ENCODE data around the gene RGS3.

Gene RGS3

DNA sequence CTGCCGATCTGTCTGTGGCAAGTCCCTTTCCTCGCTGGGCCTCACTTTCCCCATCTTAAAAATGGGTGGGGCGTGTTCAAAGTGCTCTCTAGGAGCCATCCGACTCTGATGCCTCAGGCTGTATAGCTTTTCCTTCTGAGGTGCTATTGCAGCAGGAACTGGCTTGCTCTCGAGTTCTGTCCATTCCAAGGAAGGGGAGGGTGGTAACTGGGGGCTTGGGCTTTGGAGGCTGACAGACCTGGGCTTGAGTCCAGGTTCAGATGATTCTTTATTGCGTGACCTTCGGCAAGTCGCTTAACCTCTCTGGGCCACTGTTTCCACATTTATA is 139.5 kb downstream of the RGS3 start:
- no peak for DNase-seq (ENCODE audit: low read depth)
- no peak for TF ChIP-seq CTCF (IDR thresholded peaks at IDR 0.05; ENCODE audit: low read depth, low read length, missing control alignments)
- no peak overlapping the region for H3K4me3 ChIP-seq (ENCODE audit: low read depth, low read length)

- no peak for DNase-seq (ENCODE audit: low read depth)
- no peak for TF ChIP-seq CTCF (IDR thresholded peaks at IDR 0.05; ENCODE audit: low read depth, low read length, missing control alignments)
Measured at GRCh38 chr9:113603773-113604172, 140.2 kb downstream of the RGS3 start.

GRCh38 chr9:113604393-113604792 is 140.9 kb downstream of the RGS3 start:
- no peak for TF ChIP-seq CTCF (IDR thresholded peaks at IDR 0.05; ENCODE audit: low read depth, low read length, missing control alignments)
- no peak overlapping the region for H3K4me3 ChIP-seq (ENCODE audit: low read depth, low read length)
- DNase-seq (ENCODE audit: low read depth) = no peak

More at GRCh38 chr9:113603773-113604172, 140.2 kb downstream of the RGS3 start:
- no peak overlapping the region for H3K4me3 ChIP-seq (ENCODE audit: low read depth, low read length)

DNA sequence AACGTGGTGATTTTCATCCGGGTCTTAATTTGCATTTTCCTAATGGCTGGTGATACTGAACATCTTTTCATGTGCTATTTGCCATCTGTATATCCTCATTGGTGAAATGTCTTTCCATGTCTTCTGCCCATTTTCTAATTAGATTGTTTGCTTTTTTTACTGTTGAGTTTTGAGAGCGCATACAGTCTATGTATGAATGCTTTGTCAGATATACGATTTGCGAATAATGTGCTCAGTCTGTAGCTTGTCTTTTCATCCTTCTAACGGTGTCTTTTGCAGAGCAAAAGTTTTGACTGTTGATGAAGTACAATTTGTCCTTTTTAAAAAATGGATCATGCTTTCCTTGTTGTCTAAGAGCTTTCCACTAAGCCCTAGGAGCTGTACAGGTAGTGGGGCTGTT is 143.0 kb downstream of the RGS3 start:
- TF ChIP-seq CTCF (IDR thresholded peaks at IDR 0.05; ENCODE audit: low read depth, low read length, missing control alignments) = no peak
- no peak for DNase-seq (ENCODE audit: low read depth)

GRCh38 chr9:113608082-113608685 is 144.7 kb downstream of the RGS3 start:
- no peak for TF ChIP-seq CTCF (IDR thresholded peaks at IDR 0.05; ENCODE audit: low read depth, low read length, missing control alignments)
- no peak for DNase-seq (ENCODE audit: low read depth)
- no peak overlapping the region for H3K4me3 ChIP-seq (ENCODE audit: low read depth, low read length)

More for the DNA sequence above, 143.0 kb downstream of the RGS3 start:
- no peak overlapping the region for H3K4me3 ChIP-seq (ENCODE audit: low read depth, low read length)

GRCh38 chr9:113609562-113610318 is 146.2 kb downstream of the RGS3 start:
- TF ChIP-seq CTCF (IDR thresholded peaks at IDR 0.05; ENCODE audit: low read depth, low read length, missing control alignments) = no peak
- no peak for DNase-seq (ENCODE audit: low read depth)
- no peak overlapping the region for H3K4me3 ChIP-seq (ENCODE audit: low read depth, low read length)

All from GM12864 (cell line).